ENCODE results near the gene LRCH4.
"Not testable (repeated sequence)": the region's sequence is repeated elsewhere in the genome, so short reads cannot be mapped to it uniquely, and the experiment has no call there.

The LRCH4 gene

DNA sequence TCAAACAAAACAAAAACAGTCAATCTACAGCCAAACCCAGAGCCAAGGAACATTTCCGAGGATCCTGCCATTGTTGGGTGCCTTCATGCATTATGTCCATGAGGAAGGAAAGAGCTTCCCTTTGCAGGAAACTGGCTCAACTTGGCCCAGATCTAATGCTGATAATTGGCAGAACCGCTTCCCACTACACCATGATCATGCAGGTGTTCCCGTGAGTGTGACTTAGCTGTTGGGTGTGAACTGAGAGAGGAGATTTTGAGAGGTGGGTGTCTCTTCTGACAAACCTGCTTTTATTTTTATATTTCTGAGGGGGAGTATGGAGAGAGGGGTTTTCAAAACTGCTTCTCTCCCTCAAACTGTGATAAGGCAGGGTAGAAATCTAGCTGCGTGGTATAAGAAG lies 26.8 kb downstream of the LRCH4 start:
- H3K4me1 ChIP-seq (ENCODE audit: control insufficient read depth, low read depth, low read length): no peaks in the 10 kb centered on the region
- no CpG with 5 or more reads among the region's 4 CpGs for WGBS (ENCODE audit: extremely low coverage, insufficient coverage, low lambda C conversion rate)

DNA sequence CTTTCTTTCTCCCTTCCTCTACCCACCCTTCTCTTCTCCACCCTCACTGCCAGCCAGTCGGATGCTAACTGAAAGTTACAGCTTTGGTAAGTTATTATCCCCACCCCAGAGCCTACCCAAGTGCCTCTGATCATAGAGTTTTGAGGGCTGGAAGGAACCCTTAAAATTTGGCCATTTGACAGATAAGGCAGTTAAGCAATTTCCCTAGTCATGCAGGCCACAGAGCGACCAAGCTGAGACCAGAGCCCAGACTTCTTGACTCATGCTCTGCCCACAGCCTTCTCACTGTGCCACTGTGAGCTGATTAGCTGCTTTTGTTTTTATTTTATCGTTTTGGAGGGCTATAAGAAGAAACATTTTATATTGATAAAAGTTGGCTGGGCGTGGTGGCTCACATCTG lies 29.4 kb downstream of the LRCH4 start:
- H3K79me2 ChIP-seq (ENCODE audit: control insufficient read depth, insufficient read depth, low read length): no peaks in the 10 kb centered on the region
- H3K79me1 ChIP-seq (ENCODE audit: low read length): no peaks in the 10 kb centered on the region
- no peak overlapping the region for H2BK15ac ChIP-seq (replicated peaks; ENCODE audit: low read depth)
- no peak overlapping the region for H3K9ac ChIP-seq (ENCODE audit: low read length)
- no peaks in the 10 kb centered on the region for H3K36me3 ChIP-seq (ENCODE audit: control insufficient read depth, insufficient read depth, low read length)
- no peak overlapping the region for H3K18ac ChIP-seq (ENCODE audit: low read length)
- DNase-seq: no peak
- H4K5ac ChIP-seq (ENCODE audit: low read length): no peak overlapping the region
- no peak overlapping the region for H3K4me2 ChIP-seq (ENCODE audit: low read length)
- no peak overlapping the region for H3K27ac ChIP-seq (ENCODE audit: low read depth, low read length)
- no peak overlapping the region for H2BK5ac ChIP-seq (ENCODE audit: low read length)
- no CpG with 5 or more reads among the region's 4 CpGs for WGBS (ENCODE audit: extremely low coverage, insufficient coverage, low lambda C conversion rate)
- H3K4me1 ChIP-seq (ENCODE audit: control insufficient read depth, low read depth, low read length): no peaks in the 10 kb centered on the region
- no peak overlapping the region for H3K4me3 ChIP-seq (ENCODE audit: low read length)
- no peak overlapping the region for H3K4ac ChIP-seq (ENCODE audit: low read depth, low read length)
- H2AK5ac ChIP-seq (ENCODE audit: low read length): no peak overlapping the region
- H4K8ac ChIP-seq (ENCODE audit: low read depth, low read length): no peak overlapping the region
- H3K27me3 ChIP-seq (ENCODE audit: insufficient read depth, low read length, poor library complexity): no peaks in the 10 kb centered on the region
- H3K56ac ChIP-seq (ENCODE audit: low read length): no peak overlapping the region
- H2BK120ac ChIP-seq (ENCODE audit: low read depth, low read length): no peak overlapping the region
- H3K23ac ChIP-seq (ENCODE audit: low read length): no peak overlapping the region

More for the DNA sequence above, 26.8 kb downstream of the LRCH4 start:
- H3K4me2 ChIP-seq (ENCODE audit: low read length): no peak overlapping the region
- H3K27ac ChIP-seq (ENCODE audit: low read depth, low read length): no peak overlapping the region
- H4K8ac ChIP-seq (ENCODE audit: low read depth, low read length): no peak overlapping the region
- H2BK120ac ChIP-seq (ENCODE audit: low read depth, low read length): no peak overlapping the region
- no peak overlapping the region for H3K9ac ChIP-seq (ENCODE audit: low read length)
- H3K36me3 ChIP-seq (ENCODE audit: control insufficient read depth, insufficient read depth, low read length): no peaks in the 10 kb centered on the region
- H3K56ac ChIP-seq (ENCODE audit: low read length): no peak overlapping the region
- no peak overlapping the region for H3K4ac ChIP-seq (ENCODE audit: low read depth, low read length)
- H3K27me3 ChIP-seq (ENCODE audit: insufficient read depth, low read length, poor library complexity): no peaks in the 10 kb centered on the region
- H4K5ac ChIP-seq (ENCODE audit: low read length): no peak overlapping the region
- H2BK5ac ChIP-seq (ENCODE audit: low read length): no peak overlapping the region
- no peak overlapping the region for H3K18ac ChIP-seq (ENCODE audit: low read length)
- DNase-seq: no peak
- H3K79me2 ChIP-seq (ENCODE audit: control insufficient read depth, insufficient read depth, low read length): no peaks in the 10 kb centered on the region
- H3K23ac ChIP-seq (ENCODE audit: low read length): no peak overlapping the region
- no peak overlapping the region for H2BK15ac ChIP-seq (replicated peaks; ENCODE audit: low read depth)
- no peaks in the 10 kb centered on the region for H3K79me1 ChIP-seq (ENCODE audit: low read length)
- H3K4me3 ChIP-seq (ENCODE audit: low read length): no peak overlapping the region
- no peak overlapping the region for H2AK5ac ChIP-seq (ENCODE audit: low read length)

DNA sequence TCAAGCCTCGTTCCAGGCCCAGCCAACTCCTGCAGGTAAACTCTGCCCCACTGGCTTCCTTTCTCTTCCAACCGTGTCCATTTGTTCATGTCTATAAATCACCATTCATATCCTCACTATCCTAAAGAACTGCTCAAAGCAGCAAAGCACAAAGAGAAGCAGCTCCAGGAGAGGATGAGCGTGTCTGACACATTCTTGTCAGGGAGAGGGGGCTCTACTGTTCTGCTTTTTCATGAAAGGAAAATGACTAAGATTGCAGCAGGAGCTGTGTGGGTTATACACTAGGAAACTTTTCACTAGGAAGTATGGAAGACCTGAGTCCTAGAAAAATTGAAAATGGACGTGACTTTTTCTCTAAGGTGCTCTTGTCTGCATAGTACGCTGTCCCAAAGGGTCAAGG lies 30.2 kb downstream of the LRCH4 start:
- WGBS (ENCODE audit: extremely low coverage, insufficient coverage, low lambda C conversion rate): no CpG with 5 or more reads among the region's 5 CpGs

DNA sequence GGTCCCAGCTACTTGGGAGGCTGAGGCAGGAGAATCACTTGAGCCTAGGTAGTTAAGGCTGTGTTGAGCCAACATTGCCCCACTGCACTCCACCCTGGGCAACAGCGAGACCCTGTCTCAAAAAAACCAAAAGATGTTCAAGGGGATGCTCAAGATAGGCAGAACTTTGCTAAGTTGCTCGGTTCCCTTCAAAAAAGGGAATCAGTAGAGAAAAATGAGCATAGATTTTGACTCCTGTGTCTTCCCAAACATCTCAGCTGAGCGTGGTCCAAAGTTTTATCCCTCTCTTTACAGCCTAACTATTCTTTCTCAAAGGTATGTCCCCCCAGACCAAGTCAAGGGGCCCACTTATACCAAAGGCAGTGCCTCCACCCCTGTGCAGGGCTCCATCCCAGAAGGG lies 32.9 kb downstream of the LRCH4 start:
- no CpG with 5 or more reads among the region's 3 CpGs for WGBS (ENCODE audit: extremely low coverage, insufficient coverage, low lambda C conversion rate)
- H3K36me3 ChIP-seq (ENCODE audit: control insufficient read depth, insufficient read depth, low read length): no peaks in the 10 kb centered on the region
- H4K8ac ChIP-seq (ENCODE audit: low read depth, low read length): no peak overlapping the region
- no peaks in the 10 kb centered on the region for H3K79me1 ChIP-seq (ENCODE audit: low read length)
- H3K4me3 ChIP-seq (ENCODE audit: low read length): no peak overlapping the region
- H3K4me1 ChIP-seq (ENCODE audit: control insufficient read depth, low read depth, low read length): no peaks in the 10 kb centered on the region
- H2BK120ac ChIP-seq (ENCODE audit: low read depth, low read length): no peak overlapping the region
- H2BK15ac ChIP-seq (replicated peaks; ENCODE audit: low read depth): no peak overlapping the region
- H2BK5ac ChIP-seq (ENCODE audit: low read length): no peak overlapping the region
- H3K9ac ChIP-seq (ENCODE audit: low read length): no peak overlapping the region
- H3K27ac ChIP-seq (ENCODE audit: low read depth, low read length): no peak overlapping the region
- no peak overlapping the region for H3K23ac ChIP-seq (ENCODE audit: low read length)
- H3K4me2 ChIP-seq (ENCODE audit: low read length): no peak overlapping the region
- H3K56ac ChIP-seq (ENCODE audit: low read length): no peak overlapping the region
- DNase-seq: no peak
- no peak overlapping the region for H4K5ac ChIP-seq (ENCODE audit: low read length)
- H3K18ac ChIP-seq (ENCODE audit: low read length): no peak overlapping the region
- no peak overlapping the region for H3K4ac ChIP-seq (ENCODE audit: low read depth, low read length)
- no peaks in the 10 kb centered on the region for H3K27me3 ChIP-seq (ENCODE audit: insufficient read depth, low read length, poor library complexity)
- H3K79me2 ChIP-seq (ENCODE audit: control insufficient read depth, insufficient read depth, low read length): no peaks in the 10 kb centered on the region
- no peak overlapping the region for H2AK5ac ChIP-seq (ENCODE audit: low read length)

More for the DNA sequence above, 30.2 kb downstream of the LRCH4 start:
- Histone ChIP-seq H3K9ac (ENCODE audit: low read length) (no peak overlapping the region), H3K4me3 (ENCODE audit: low read length) (no peak overlapping the region), H2BK120ac (ENCODE audit: low read depth, low read length) (no peak overlapping the region), H4K8ac (ENCODE audit: low read depth, low read length) (no peak overlapping the region), H2AK5ac (ENCODE audit: low read length) (no peak overlapping the region), H3K79me1 (ENCODE audit: low read length) (no peaks in the 10 kb centered on the region), H3K27me3 (ENCODE audit: insufficient read depth, low read length, poor library complexity) (no peaks in the 10 kb centered on the region), H3K23ac (ENCODE audit: low read length) (no peak overlapping the region), H3K18ac (ENCODE audit: low read length) (no peak overlapping the region), H3K4me1 (ENCODE audit: control insufficient read depth, low read depth, low read length) (no peaks in the 10 kb centered on the region), H3K56ac (ENCODE audit: low read length) (no peak overlapping the region), H3K4me2 (ENCODE audit: low read length) (no peak overlapping the region), H3K79me2 (ENCODE audit: control insufficient read depth, insufficient read depth, low read length) (no peaks in the 10 kb centered on the region), H4K5ac (ENCODE audit: low read length) (no peak overlapping the region), H3K27ac (ENCODE audit: low read depth, low read length) (no peak overlapping the region), H2BK5ac (ENCODE audit: low read length) (no peak overlapping the region), H2BK15ac (replicated peaks; ENCODE audit: low read depth) (no peak overlapping the region), H3K4ac (ENCODE audit: low read depth, low read length) (no peak overlapping the region), H3K36me3 (ENCODE audit: control insufficient read depth, insufficient read depth, low read length) (no peaks in the 10 kb centered on the region)
- DNase-seq: no peak

DNA sequence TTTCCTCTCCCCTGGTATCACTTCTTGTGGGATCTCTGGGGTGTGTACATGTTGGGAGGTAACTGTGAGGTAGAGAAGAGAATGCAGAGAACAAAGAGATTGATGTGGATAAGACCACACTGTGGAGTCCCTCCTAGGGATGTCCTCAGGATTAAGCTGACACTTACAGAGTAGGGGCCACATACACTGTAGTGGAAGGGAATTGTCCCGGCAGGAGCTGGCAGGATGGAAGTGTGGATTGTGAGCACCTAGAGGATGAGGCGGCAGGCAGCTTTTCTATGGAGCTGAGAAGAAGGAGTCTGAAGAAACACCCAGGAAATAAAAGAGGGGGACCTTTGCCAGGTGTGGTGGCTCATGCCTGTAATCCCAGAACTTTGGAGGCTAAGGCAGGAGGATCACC lies 33.4 kb downstream of the LRCH4 start:
- H3K9ac ChIP-seq (ENCODE audit: low read length): no peak overlapping the region
- WGBS (ENCODE audit: extremely low coverage, insufficient coverage, low lambda C conversion rate): no CpG with 5 or more reads among the region's 2 CpGs
- H2BK120ac ChIP-seq (ENCODE audit: low read depth, low read length): no peak overlapping the region
- no peak overlapping the region for H4K8ac ChIP-seq (ENCODE audit: low read depth, low read length)
- H3K4me1 ChIP-seq (ENCODE audit: control insufficient read depth, low read depth, low read length): no peaks in the 10 kb centered on the region
- no peak overlapping the region for H2AK5ac ChIP-seq (ENCODE audit: low read length)
- H3K79me1 ChIP-seq (ENCODE audit: low read length): no peaks in the 10 kb centered on the region
- no peak for DNase-seq
- no peak overlapping the region for H2BK5ac ChIP-seq (ENCODE audit: low read length)
- H3K56ac ChIP-seq (ENCODE audit: low read length): no peak overlapping the region
- no peak overlapping the region for H3K4me2 ChIP-seq (ENCODE audit: low read length)
- no peak overlapping the region for H3K4me3 ChIP-seq (ENCODE audit: low read length)
- H4K5ac ChIP-seq (ENCODE audit: low read length): no peak overlapping the region
- no peak overlapping the region for H3K23ac ChIP-seq (ENCODE audit: low read length)
- no peaks in the 10 kb centered on the region for H3K79me2 ChIP-seq (ENCODE audit: control insufficient read depth, insufficient read depth, low read length)
- no peaks in the 10 kb centered on the region for H3K36me3 ChIP-seq (ENCODE audit: control insufficient read depth, insufficient read depth, low read length)
- H3K27ac ChIP-seq (ENCODE audit: low read depth, low read length): no peak overlapping the region
- no peaks in the 10 kb centered on the region for H3K27me3 ChIP-seq (ENCODE audit: insufficient read depth, low read length, poor library complexity)
- no peak overlapping the region for H2BK15ac ChIP-seq (replicated peaks; ENCODE audit: low read depth)
- H3K18ac ChIP-seq (ENCODE audit: low read length): no peak overlapping the region
- no peak overlapping the region for H3K4ac ChIP-seq (ENCODE audit: low read depth, low read length)

DNA sequence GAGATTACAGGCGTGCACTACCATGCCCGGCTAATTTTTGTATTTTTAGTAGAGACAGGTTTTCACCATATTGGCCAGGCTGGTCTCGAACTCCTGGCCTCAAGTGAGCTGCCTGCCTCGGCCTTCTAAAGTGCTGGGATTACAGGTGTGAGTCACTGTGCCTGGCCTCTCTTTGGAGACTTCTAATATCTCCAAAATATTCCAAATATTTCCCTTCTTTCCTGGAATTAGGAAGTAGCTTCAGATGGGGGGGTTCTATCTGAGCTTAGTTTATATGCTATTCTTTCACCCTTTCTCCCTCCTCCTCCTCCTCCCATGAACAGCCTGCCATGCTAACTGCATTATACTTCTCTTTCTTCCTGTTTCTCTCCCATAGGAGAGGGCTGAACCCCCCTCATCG lies 37.5 kb downstream of the LRCH4 start:
- WGBS (ENCODE audit: extremely low coverage, insufficient coverage, low lambda C conversion rate): no CpG with 5 or more reads among the region's 5 CpGs
- not testable (repeated sequence) for H2BK15ac ChIP-seq (replicated peaks; ENCODE audit: low read depth); H3K79me2 ChIP-seq (ENCODE audit: control insufficient read depth, insufficient read depth, low read length); H3K27ac ChIP-seq (ENCODE audit: low read depth, low read length); H2BK5ac ChIP-seq (ENCODE audit: low read length); H3K9ac ChIP-seq (ENCODE audit: low read length); H3K4ac ChIP-seq (ENCODE audit: low read depth, low read length); H3K79me1 ChIP-seq (ENCODE audit: low read length); H3K36me3 ChIP-seq (ENCODE audit: control insufficient read depth, insufficient read depth, low read length); H2AK5ac ChIP-seq (ENCODE audit: low read length); H4K5ac ChIP-seq (ENCODE audit: low read length); H3K56ac ChIP-seq (ENCODE audit: low read length); H2BK120ac ChIP-seq (ENCODE audit: low read depth, low read length); H4K8ac ChIP-seq (ENCODE audit: low read depth, low read length); H3K18ac ChIP-seq (ENCODE audit: low read length); H3K4me2 ChIP-seq (ENCODE audit: low read length); H3K27me3 ChIP-seq (ENCODE audit: insufficient read depth, low read length, poor library complexity); H3K23ac ChIP-seq (ENCODE audit: low read length); DNase-seq; H3K4me3 ChIP-seq (ENCODE audit: low read length)
- H3K4me1 ChIP-seq (ENCODE audit: control insufficient read depth, low read depth, low read length): peaks cover 27% of the 10 kb centered on the region

All from mesendoderm (in vitro differentiated cells).